GM23338 (cell line): ENCODE measurements around the gene ALDH3B1. TPM values are rescaled to one million over a fixed set of nuclear protein-coding genes. Genes with fewer than 3 reads are reported as not detected.
A peak's percentile ranks its signal among the peaks of the same experiment; 100 is the strongest.

Experiments
- ATAC-seq: fragments of 200-7000 bp; cut with Tn5 transposase; 3 replicates; pipeline ENCODE4 v1.9.1; 2020
- DNase-seq: peaks from one replicate; pipeline ENCODE4 v3.0.0-alpha.2; 2015; ENCODE audit warnings: low spot score
- H2AFZ ChIP-seq: fragments of 200-600 bp; sonication (generic); 2 replicates; pipeline ENCODE4 v1.8.0; 2016; ENCODE audit warnings: antibody characterized with exemption, mild to moderate bottlenecking, moderate library complexity
- H3F3A ChIP-seq: fragments of 200-600 bp; sonication (generic); replicated peaks from 2 replicates; pipeline ENCODE4 v1.8.0; 2017; ENCODE audit warnings: antibody characterized with exemption, mixed run types, low read depth
- H3K27ac ChIP-seq: fragments of 200-600 bp; sonication (generic); 2 replicates; pipeline ENCODE4 v1.6.1; 2016; ENCODE audit warnings: low read depth
- H3K27me3 ChIP-seq: fragments of 200-600 bp; sonication (generic); 2 replicates; pipeline ENCODE4 v1.8.0; 2016; ENCODE audit warnings: mild to moderate bottlenecking, mixed run types, moderate library complexity; ENCODE audit not compliant: insufficient read depth
- H3K36me3 ChIP-seq: fragments of 200-600 bp; sonication (generic); 2 replicates; pipeline ENCODE4 v1.8.0; 2016; ENCODE audit warnings: mild to moderate bottlenecking; ENCODE audit not compliant: insufficient read depth
- H3K4me1 ChIP-seq: fragments of 200-600 bp; sonication (generic); 2 replicates; pipeline ENCODE4 v1.8.0; 2016; ENCODE audit warnings: mild to moderate bottlenecking, moderate library complexity; ENCODE audit not compliant: insufficient read depth
- H3K4me2 ChIP-seq: fragments of 200-600 bp; sonication (generic); 2 replicates; pipeline ENCODE4 v1.7.1; 2017; ENCODE audit warnings: mixed run types
- H3K4me3 ChIP-seq: fragments of 200-600 bp; sonication (generic); 2 replicates; pipeline ENCODE4 v1.6.1; 2016; ENCODE audit warnings: mixed run types
- H3K79me2 ChIP-seq: fragments of 200-600 bp; sonication (generic); replicated peaks from 2 replicates; pipeline ENCODE4 v1.8.0; 2017; ENCODE audit warnings: mild to moderate bottlenecking; ENCODE audit not compliant: insufficient read depth
- H3K9me2 ChIP-seq: fragments of 200-600 bp; sonication (generic); 2 replicates; pipeline ENCODE4 v1.8.0; 2017; ENCODE audit not compliant: insufficient read depth
- H4K20me1 ChIP-seq: fragments of 200-600 bp; sonication (generic); replicated peaks from 2 replicates; pipeline ENCODE4 v1.8.0; 2017; ENCODE audit warnings: mild to moderate bottlenecking; ENCODE audit not compliant: insufficient read depth
- H3K27ac Mint-ChIP-seq: 2 replicates; pipeline ENCODE4 v1.8.0; 2020; ENCODE audit warnings: inconsistent platforms, mild to moderate bottlenecking, moderate library complexity, mixed read lengths
- H3K27me3 Mint-ChIP-seq: 3 replicates; pipeline ENCODE4 v1.8.0; 2022; ENCODE audit warnings: low read depth, mild to moderate bottlenecking, moderate library complexity, mixed read lengths, inconsistent platforms; ENCODE audit not compliant: insufficient read depth, poor library complexity
- H3K36me3 Mint-ChIP-seq: 3 replicates; pipeline ENCODE4 v1.8.0; 2021; ENCODE audit warnings: low read depth, mild to moderate bottlenecking, inconsistent platforms, moderate library complexity, mixed read lengths
- H3K4me1 Mint-ChIP-seq: 3 replicates; pipeline ENCODE4 v1.8.0; 2020; ENCODE audit warnings: mild to moderate bottlenecking, inconsistent platforms, mixed read lengths
- H3K4me3 Mint-ChIP-seq: 3 replicates; pipeline ENCODE4 v1.8.0; 2021; ENCODE audit warnings: moderate library complexity, mild to moderate bottlenecking, inconsistent platforms, mixed read lengths
- H3K9me3 Mint-ChIP-seq: 3 replicates; pipeline ENCODE4 v1.8.0; 2020; ENCODE audit warnings: moderate library complexity, mild to moderate bottlenecking, inconsistent platforms, mixed read lengths
- CTCF ChIP-seq, 2 experiments: fragments of 200-600 bp in 1 of 2; sonication (generic) in 1 of 2; conservative IDR thresholded peaks; 2 replicates each; pipeline versions ENCODE4 v1.5.1 to v1.6.1; 2016 to 2017; ENCODE audit warnings: antibody characterized with exemption in 2 of 2, low read depth in 2 of 2, mild to moderate bottlenecking in 2 of 2, moderate library complexity in 1 of 2
- ETS1 ChIP-seq: IDR thresholded peaks from 2 replicates; pipeline ENCODE4 v1.6.1; 2016; ENCODE audit warnings: antibody characterized with exemption
- EZH2phosphoT487 ChIP-seq: fragments of 200-600 bp; sonication (generic); IDR thresholded peaks from one replicate; pipeline ENCODE4 v1.8.1; 2018; ENCODE audit warnings: antibody characterized with exemption; ENCODE audit not compliant: unreplicated experiment
- JUNB ChIP-seq: IDR thresholded peaks from one replicate; pipeline ENCODE4 v1.6.1; 2016; ENCODE audit warnings: antibody characterized with exemption; ENCODE audit not compliant: unreplicated experiment
- NANOG ChIP-seq: IDR thresholded peaks from 2 replicates; pipeline ENCODE4 v1.6.1; 2016; ENCODE audit warnings: antibody characterized with exemption, borderline replicate concordance
- POLR2AphosphoS5 ChIP-seq: IDR thresholded peaks from 2 replicates; pipeline ENCODE4 v1.6.1; 2016; ENCODE audit warnings: antibody characterized with exemption, low read depth
- polyA plus RNA-seq: library from polyadenylated mRNA; unstranded; fragments of >200 nt; fragmentation: Nextera tagmentation; extraction: Ambion mirVana; gene quantifications from 2 replicates; pipeline ENCODE4 v1.2.1, GENCODE V29; 2016
- total RNA-seq: library from RNA; depleted of rRNA; stranded (reverse); fragments of >200 nt; shearing (Covaris generic); gene quantifications from 2 replicates; pipeline ENCODE4 v1.2.3, GENCODE V29; 2014

ALDH3B1 gene
- total and polyA plus RNA-seq, 2 experiments from 2014 or later: 0.52 TPM; not detected in 1

- peak overlapping the region; percentile 73 for H3K4me3 ChIP-seq
- no peaks in the 10 kb centered on the region for H4K20me1 ChIP-seq
- TF ChIP-seq JUNB (no peak), POLR2AphosphoS5 (peak; percentile 57)
- no peaks in the 10 kb centered on the region for H3K79me2 ChIP-seq
- H3K4me3 Mint-ChIP-seq: peak overlapping the region; percentile 77
- no peaks in the 10 kb centered on the region for H3K9me2 ChIP-seq
- peaks cover 4% of the 10 kb centered on the region; the same call in 1 of the 2 replicates for H3K4me1 ChIP-seq
- no peaks in the 10 kb centered on the region for H3K36me3 Mint-ChIP-seq
- H2AFZ ChIP-seq: peak overlapping the region; percentile 98
- no peaks in the 10 kb centered on the region for H3K9me3 Mint-ChIP-seq
- no peaks in the 10 kb centered on the region; the same call in 1 of the 2 replicates for H3F3A ChIP-seq
- peak; percentile 94 for ATAC-seq
- no peak overlapping the region for H3K27ac ChIP-seq
- H3K4me2 ChIP-seq: peak overlapping the region; percentile 76
- H3K36me3 ChIP-seq: no peaks in the 10 kb centered on the region
- peaks cover 14% of the 10 kb centered on the region for H3K27me3 Mint-ChIP-seq
- peak overlapping the region; percentile 79 for H3K27ac Mint-ChIP-seq
- peak; percentile 95 for DNase-seq
- peaks cover 12% of the 10 kb centered on the region; the same call in 2 of the 3 replicates for H3K4me1 Mint-ChIP-seq
- no peaks in the 10 kb centered on the region for H3K27me3 ChIP-seq
Observed at GRCh38 chr11:67996622-67997474, 13.3 kb upstream of the ALDH3B1 start.

- DNase-seq (peak; percentile 33), ATAC-seq (peak; percentile 31; the same call in 2 of the 3 replicates)
- Mint-ChIP-seq H3K9me3 (no peaks in the 10 kb centered on the region), H3K36me3 (no peaks in the 10 kb centered on the region; the same call in 2 of the 3 replicates), H3K4me3 (peak overlapping the region; percentile 77; the same call in 2 of the 3 replicates), H3K27ac (no peak overlapping the region), H3K27me3 (peaks cover 11% of the 10 kb centered on the region), H3K4me1 (peaks cover 12% of the 10 kb centered on the region; the same call in 2 of the 3 replicates)
- no peaks in the 10 kb centered on the region for H3K27me3 ChIP-seq
- no peaks in the 10 kb centered on the region for H4K20me1 ChIP-seq
- peaks cover 4% of the 10 kb centered on the region; the same call in 1 of the 2 replicates for H3K4me1 ChIP-seq
- no peaks in the 10 kb centered on the region for H3K9me2 ChIP-seq
- no peak for TF ChIP-seq EZH2phosphoT487
- TF ChIP-seq CTCF (conservative IDR thresholded peaks at IDR 0.05; ENCODE audit: low read depth in 2 of 2): no peak
- no peak for TF ChIP-seq POLR2AphosphoS5
- no peak for TF ChIP-seq ETS1
- no peak for TF ChIP-seq JUNB
- TF ChIP-seq NANOG: no peak
- peak overlapping the region; percentile 98 for H2AFZ ChIP-seq
- no peaks in the 10 kb centered on the region for H3K79me2 ChIP-seq
- peak overlapping the region; percentile 73; the same call in 1 of the 2 replicates for H3K4me3 ChIP-seq
- no peaks in the 10 kb centered on the region for H3K36me3 ChIP-seq
- peaks cover 4% of the 10 kb centered on the region; the same call in 1 of the 2 replicates for H3F3A ChIP-seq
- H3K27ac ChIP-seq: no peak overlapping the region
- H3K4me2 ChIP-seq: peak overlapping the region; percentile 76; the same call in 1 of the 2 replicates
Observed at GRCh38 chr11:67997475-67997921, 12.6 kb upstream of the ALDH3B1 start.
